ENCODE measurements around the gene GLS. TPM values are rescaled to one million over a fixed set of nuclear protein-coding genes. Genes with fewer than 3 reads are reported as not detected.

GLS gene
- total and polyA plus RNA-seq, 2 of the 13 experiments (the other 11 are each of a cell fraction or from before 2014, with no cell fraction given) = 78.6 to 183 TPM

- TF ChIP-seq POGK (CRISPR knock-in tag; conservative IDR thresholded peaks at IDR 0.05) (peak; percentile 92), KIAA2018 (CRISPR knock-in tag; IDR thresholded peaks at IDR 0.05; ENCODE audit: borderline replicate concordance) (peak; percentile 96), RAD21 (CRISPR knock-in tag; IDR thresholded peaks at IDR 0.05) (peak; percentile 66), ZNF646 (CRISPR knock-in tag; IDR thresholded peaks at IDR 0.05) (no peak), CSRNP2 (CRISPR knock-in tag; conservative IDR thresholded peaks at IDR 0.05; ENCODE audit: low read depth) (no peak), IRF2 (CRISPR knock-in tag; IDR thresholded peaks at IDR 0.05) (peak; percentile 100), TP53 (CRISPR knock-in tag; conservative IDR thresholded peaks at IDR 0.05) (peak; percentile 36; the same call in 1 of the 2 replicates), ZNF766 (CRISPR knock-in tag; IDR thresholded peaks at IDR 0.05; ENCODE audit: borderline replicate concordance) (no peak), ZNF564 (CRISPR knock-in tag; IDR thresholded peaks at IDR 0.05) (peak; percentile 99)
These were observed 133.5 kb downstream of the GLS start, which contains the start of gene STAT1 (continued) for GRCh38 chr2:191013932-191014652.

All from HepG2 (cell line).